HCT116 (cell line): ENCODE data around the gene NEU4. TPM values are rescaled to one million over a fixed set of nuclear protein-coding genes. Genes with fewer than 3 reads are reported as not detected.
"Not testable (repeated sequence)": the region's sequence is repeated elsewhere in the genome, so short reads cannot be mapped to it uniquely, and the experiment has no call there.

Experiments used
- ATAC-seq: fragments of 200-7000 bp; cut with Tn5 transposase; 2 replicates; pipeline ENCODE4 v1.9.1; 2020; ENCODE audit warnings: mild to moderate bottlenecking, moderate library complexity
- BruUV-seq: library from RNA; stranded (reverse); fragments of 400-500 nt; replicated peaks from 2 replicates; lab custom pipeline; 2021; lab: Mats Ljungman, UMichigan
- CTCF ChIA-PET: fragments of 300-600 bp; sonication (Branson Sonifier 250); formaldehyde crosslinking; loops from one replicate; lab custom pipeline; 2021; ENCODE audit warnings: antibody characterized with exemption; lab: Charles Lee
- POLR2A ChIA-PET: fragments of 300-600, 350-600 bp; sonication (Branson Sonifier 250); formaldehyde crosslinking; loops from one replicate; lab custom pipeline; 2021; ENCODE audit warnings: antibody characterized with exemption; lab: Charles Lee
- RAD21 ChIA-PET, 2 experiments: fragments of 300-600 bp; sonication (Branson Sonifier 250); formaldehyde crosslinking; loops; one replicate each; lab custom pipeline; 2023; ENCODE audit warnings: low total read pairs in 2 of 2; ENCODE audit not compliant: uncharacterized antibody in 2 of 2, unreplicated experiment in 2 of 2, low non-redundant PET in 1 of 2; lab: Charles Lee
- DNase-seq: peaks from one replicate; pipeline ENCODE4 v3.0.0-alpha.2; 2010; ENCODE audit warnings: low read depth, low spot score
- H2AFZ ChIP-seq: fragments of 200-600 bp; shearing (Covaris generic), sonication (generic); 2 replicates; pipeline ENCODE4 v1.6.1; 2017; ENCODE audit warnings: low read depth, mixed run types, mixed read lengths, antibody characterized with exemption, low read length; ENCODE audit not compliant: poor library complexity, severe bottlenecking
- H3K27ac ChIP-seq: 2 replicates; pipeline ENCODE4 v1.5.1; 2012; ENCODE audit warnings: low read depth, low read length
- H3K27me3 ChIP-seq: fragments of 200-600 bp; sonication (generic); 2 replicates; pipeline ENCODE4 v1.6.1; 2016; ENCODE audit warnings: mixed run types, low read length, mixed read lengths; ENCODE audit not compliant: insufficient read depth
- H3K36me3 ChIP-seq, 2 experiments: fragments of 200-500 bp in 1 of 2; fragments of 200-600 bp in 1 of 2; sonication (Bioruptor generic) in 1 of 2; sonication (generic) in 1 of 2; 2 replicates each; pipeline versions ENCODE4 v1.5.1 to v1.6.1; 2014 to 2016; ENCODE audit warnings: low read length in 2 of 2, inconsistent platforms in 1 of 2, mixed read lengths in 1 of 2, mixed run types in 1 of 2; ENCODE audit not compliant: insufficient read depth in 2 of 2, control insufficient read depth in 1 of 2
- H3K4me1 ChIP-seq, 2 experiments: fragments of 200-600 bp in 1 of 2; sonication (generic) in 1 of 2; 2 replicates each; pipeline versions ENCODE4 v1.5.1 to v1.6.1; 2012 to 2017; ENCODE audit warnings: low read length in 2 of 2, inconsistent platforms in 1 of 2, mild to moderate bottlenecking in 1 of 2, mixed read lengths in 1 of 2, mixed run types in 1 of 2, moderate library complexity in 1 of 2; ENCODE audit not compliant: insufficient read depth in 2 of 2, control insufficient read depth in 1 of 2
- H3K4me2 ChIP-seq: fragments of 200-600 bp; sonication (generic); 2 replicates; pipeline ENCODE4 v1.6.1; 2017; ENCODE audit warnings: mixed run types, low read length, mixed read lengths
- H3K4me3 ChIP-seq, 2 experiments: fragments of 200-600 bp in 1 of 2; sonication (generic) in 1 of 2; replicated peaks in 1 of 2; 2 replicates each; pipeline ENCODE4 v1.5.1; 2011 to 2016; ENCODE audit warnings: low read length in 2 of 2, control low read depth in 1 of 2, low read depth in 1 of 2, mild to moderate bottlenecking in 1 of 2, mixed read lengths in 1 of 2, mixed run types in 1 of 2
- H3K79me2 ChIP-seq: fragments of 200-600 bp; sonication (generic); 2 replicates; pipeline ENCODE4 v1.6.1; 2017; ENCODE audit warnings: mild to moderate bottlenecking, mixed run types, low read length, moderate library complexity, mixed read lengths; ENCODE audit not compliant: insufficient read depth
- H3K9ac ChIP-seq: fragments of 200-600 bp; sonication (generic); 2 replicates; pipeline ENCODE4 v1.6.1; 2016; ENCODE audit warnings: low read length, mixed read lengths
- H3K9me2 ChIP-seq: fragments of 200-600 bp; sonication (generic), shearing (Covaris generic); 2 replicates; pipeline ENCODE4 v1.6.1; 2017; ENCODE audit warnings: mixed run types, mild to moderate bottlenecking, moderate library complexity; ENCODE audit not compliant: insufficient read depth
- H3K9me3 ChIP-seq, 2 experiments: fragments of 200-500 bp in 1 of 2; fragments of 200-600 bp in 1 of 2; sonication (Bioruptor generic) in 1 of 2; sonication (generic) in 1 of 2; 2 replicates each; pipeline ENCODE4 v1.6.1; 2014 to 2017; ENCODE audit warnings: low read length in 2 of 2, mixed read lengths in 2 of 2, inconsistent platforms in 1 of 2, low read depth in 1 of 2, mild to moderate bottlenecking in 1 of 2, mixed run types in 1 of 2, moderate library complexity in 1 of 2; ENCODE audit not compliant: control insufficient read depth in 1 of 2, insufficient read depth in 1 of 2
- H4K20me1 ChIP-seq: fragments of 200-600 bp; sonication (generic), shearing (Covaris generic); 2 replicates; pipeline ENCODE4 v1.6.1; 2017; ENCODE audit warnings: mixed run types, mild to moderate bottlenecking, moderate library complexity; ENCODE audit not compliant: insufficient read depth
- CBX3 ChIP-seq: IDR thresholded peaks from 2 replicates; pipeline ENCODE4 v1.6.1; 2012; ENCODE audit warnings: low read depth
- CEBPB ChIP-seq: IDR thresholded peaks from 2 replicates; pipeline ENCODE4 v1.6.1; 2012; ENCODE audit warnings: low read depth
- EGR1 ChIP-seq: IDR thresholded peaks from 2 replicates; pipeline ENCODE4 v1.6.1; 2012; ENCODE audit warnings: low read depth
- ELF1 ChIP-seq: IDR thresholded peaks from 2 replicates; pipeline ENCODE4 v1.6.1; 2012; ENCODE audit warnings: low read depth, borderline replicate concordance
- EZH2 ChIP-seq: fragments of 200-600 bp; sonication (generic); IDR thresholded peaks from 2 replicates; pipeline ENCODE4 v1.6.1; 2017; ENCODE audit warnings: antibody characterized with exemption, mixed run types
- POLR2AphosphoS5 ChIP-seq: IDR thresholded peaks from 2 replicates; pipeline ENCODE4 v1.6.1; 2011; ENCODE audit warnings: mild to moderate bottlenecking, low read depth, low read length, moderate library complexity
- SIN3A ChIP-seq: IDR thresholded peaks from 2 replicates; pipeline ENCODE4 v1.6.1; 2012; ENCODE audit warnings: low read depth
- SP1 ChIP-seq: IDR thresholded peaks from 2 replicates; pipeline ENCODE4 v1.6.1; 2012; ENCODE audit warnings: low read depth
- SRF ChIP-seq: IDR thresholded peaks from 2 replicates; pipeline ENCODE4 v1.6.1; 2012; ENCODE audit warnings: low read depth
- YY1 ChIP-seq: IDR thresholded peaks from 2 replicates; pipeline ENCODE4 v1.6.1; 2011; ENCODE audit warnings: low read length, low read depth, moderate library complexity, mild to moderate bottlenecking; ENCODE audit not compliant: insufficient replicate concordance; ENCODE audit errors: extremely low read depth
- ZNF274 ChIP-seq: fragments of 200-500 bp; sonication (Bioruptor generic); IDR thresholded peaks from 2 replicates; pipeline ENCODE4 v1.6.1; 2014; ENCODE audit warnings: mild to moderate bottlenecking, low read depth, low read length, inconsistent platforms
- intact Hi-C: fragments of 100-400 bp; cut with micrococcal nuclease; formaldehyde crosslinking; loops from 2 replicates; pipeline ENCODE4 v1.10.0; 2022
- total RNA-seq: library from RNA; stranded (reverse); gene quantifications from one replicate; pipeline ENCODE4 v1.2.1, GENCODE V29; 2021; ENCODE audit not compliant: unreplicated experiment
- TF ChIP-seq, protein P1 (sequence below): IDR thresholded peaks from 2 replicates; pipeline ENCODE4 v1.6.1; 2011; ENCODE audit warnings: mild to moderate bottlenecking, low read length, moderate library complexity; ENCODE audit not compliant: insufficient replicate concordance; ENCODE audit errors: extremely low read depth
- TF ChIP-seq, protein P2 (sequence below), 3 experiments: fragments of 200-600 bp in 1 of 3; sonication (generic) in 1 of 3; IDR thresholded peaks in 2 of 3; conservative IDR thresholded peaks in 1 of 3; 2 replicates each; pipeline ENCODE4 v1.5.1; 2012 to 2017; ENCODE audit warnings: low read depth in 2 of 3, low read length in 2 of 3, antibody characterized with exemption in 1 of 3, borderline replicate concordance in 1 of 3, control low read depth in 1 of 3, mild to moderate bottlenecking in 1 of 3, mixed read lengths in 1 of 3, mixed run types in 1 of 3, moderate library complexity in 1 of 3; ENCODE audit not compliant: insufficient read depth in 1 of 3

NEU4 gene
- total RNA-seq, 1 experiment from 2014 or later, result 0.34 TPM

DNA sequence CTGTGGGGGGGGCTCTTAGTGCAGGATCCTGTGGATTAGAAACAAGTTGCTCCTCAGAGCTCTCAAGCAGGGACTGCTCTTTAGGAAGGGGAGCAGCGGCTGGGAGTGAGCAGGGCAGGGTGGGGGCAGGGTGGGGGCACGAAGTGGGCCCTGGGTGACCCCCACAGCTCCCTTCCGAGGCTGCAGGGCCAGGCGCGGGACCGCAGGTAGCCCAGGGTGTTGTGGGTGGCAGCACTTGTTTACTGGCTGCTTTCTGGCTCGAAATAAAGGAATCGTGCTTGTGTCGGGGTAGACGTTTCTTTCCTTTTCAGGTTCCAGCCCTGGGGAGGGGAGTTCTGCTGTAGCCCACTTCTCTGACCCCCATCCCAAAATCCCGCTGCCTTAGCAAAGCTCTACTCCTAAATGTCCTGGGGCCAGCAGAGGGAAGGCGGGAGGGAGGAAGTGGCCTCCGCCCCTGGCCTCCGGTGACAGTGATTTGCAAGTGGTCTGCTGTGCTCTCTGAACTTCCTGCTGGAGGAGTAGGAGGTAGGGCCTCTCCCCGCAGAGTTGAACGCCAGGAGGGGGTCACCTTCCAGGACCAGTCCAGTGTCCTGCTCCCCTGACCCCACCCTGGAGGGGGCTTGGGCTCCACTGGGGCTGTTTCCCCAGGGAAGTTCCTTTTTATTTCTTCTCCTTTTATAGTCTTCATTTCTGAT, 8.3 kb downstream of the NEU4 start (continued):
- TF ChIP-seq, protein P1, sequence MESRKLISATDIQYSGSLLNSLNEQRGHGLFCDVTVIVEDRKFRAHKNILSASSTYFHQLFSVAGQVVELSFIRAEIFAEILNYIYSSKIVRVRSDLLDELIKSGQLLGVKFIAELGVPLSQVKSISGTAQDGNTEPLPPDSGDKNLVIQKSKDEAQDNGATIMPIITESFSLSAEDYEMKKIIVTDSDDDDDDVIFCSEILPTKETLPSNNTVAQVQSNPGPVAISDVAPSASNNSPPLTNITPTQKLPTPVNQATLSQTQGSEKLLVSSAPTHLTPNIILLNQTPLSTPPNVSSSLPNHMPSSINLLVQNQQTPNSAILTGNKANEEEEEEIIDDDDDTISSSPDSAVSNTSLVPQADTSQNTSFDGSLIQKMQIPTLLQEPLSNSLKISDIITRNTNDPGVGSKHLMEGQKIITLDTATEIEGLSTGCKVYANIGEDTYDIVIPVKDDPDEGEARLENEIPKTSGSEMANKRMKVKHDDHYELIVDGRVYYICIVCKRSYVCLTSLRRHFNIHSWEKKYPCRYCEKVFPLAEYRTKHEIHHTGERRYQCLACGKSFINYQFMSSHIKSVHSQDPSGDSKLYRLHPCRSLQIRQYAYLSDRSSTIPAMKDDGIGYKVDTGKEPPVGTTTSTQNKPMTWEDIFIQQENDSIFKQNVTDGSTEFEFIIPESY, result no peak

DNA sequence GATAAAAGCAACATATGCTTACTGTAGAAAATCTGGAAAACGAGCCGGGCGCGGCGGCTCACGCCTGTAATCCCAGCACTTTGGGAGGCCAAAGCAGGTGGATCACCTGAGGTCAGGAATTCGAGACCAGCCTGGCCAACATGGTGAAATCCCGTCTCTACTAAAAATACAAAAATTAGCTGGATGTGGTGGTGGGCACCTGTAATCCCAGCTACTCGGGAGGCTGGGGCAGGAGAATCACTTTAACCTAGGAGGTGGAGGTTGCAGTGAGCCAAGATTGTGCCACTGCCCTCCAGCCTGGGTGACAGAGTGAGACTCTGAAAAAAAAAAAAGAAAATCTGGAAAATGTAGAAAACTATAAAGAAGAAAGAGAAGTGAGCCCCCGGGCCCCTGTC, 8.8 kb downstream of the NEU4 start:
- DNase-seq, H3K79me2 ChIP-seq, intact Hi-C loops, H4K20me1 ChIP-seq, ATAC-seq, H3K9ac ChIP-seq, H2AFZ ChIP-seq, H3K27ac ChIP-seq, H3K4me3 ChIP-seq, BruUV-seq, H3K27me3 ChIP-seq, H3K4me1 ChIP-seq, H3K4me2 ChIP-seq, POLR2A ChIA-PET, CTCF ChIA-PET, H3K9me2 ChIP-seq, H3K36me3 ChIP-seq, RAD21 ChIA-PET, H3K9me3 ChIP-seq: not testable (repeated sequence)

DNA sequence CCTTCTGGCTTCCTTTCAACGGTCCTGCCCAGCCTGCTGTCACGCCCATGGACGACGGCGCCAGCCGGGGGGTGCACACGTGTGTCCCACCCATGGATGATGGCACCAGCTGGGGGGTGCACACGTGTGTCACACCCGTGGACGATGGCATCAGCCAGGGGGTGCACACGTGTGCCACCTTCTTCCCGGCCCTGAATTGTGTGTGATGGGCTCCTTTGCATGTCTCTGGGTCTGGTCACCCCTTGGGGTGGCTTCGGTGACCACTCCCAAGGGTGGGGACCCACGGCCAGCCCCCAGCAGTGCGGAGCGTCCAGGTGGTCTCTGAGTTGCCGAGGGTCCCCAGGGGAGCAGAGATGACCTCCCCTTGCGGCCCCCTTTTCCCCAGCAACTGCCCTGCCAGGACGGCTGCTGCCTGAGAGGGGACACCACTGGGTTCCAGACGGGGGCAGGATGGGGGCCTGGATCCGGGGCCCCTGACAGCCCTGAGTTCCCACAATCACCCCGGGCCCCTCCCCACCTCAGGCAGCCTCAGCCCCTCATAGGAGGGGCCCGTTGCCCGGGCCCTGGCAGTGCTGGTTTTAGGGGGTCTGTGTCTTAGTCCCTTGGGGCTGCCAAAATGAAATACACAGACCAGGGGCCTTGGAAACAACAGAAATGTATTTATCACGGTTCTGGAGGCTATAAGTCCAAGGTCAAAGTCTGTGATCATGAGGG, 9.4 kb downstream of the NEU4 start:
- no peaks in the 10 kb centered on the region for H3K9me3 ChIP-seq
- intact Hi-C loops, result no loop called here
- no peak overlapping the region for H3K27ac ChIP-seq
- H3K4me1 ChIP-seq, result no peaks in the 10 kb centered on the region
- no peaks in the 10 kb centered on the region for H4K20me1 ChIP-seq
- H3K36me3 ChIP-seq, result no peaks in the 10 kb centered on the region
- ChIA-PET RAD21 (no interaction called here), CTCF (no interaction called here), POLR2A (no interaction called here)
- H3K79me2 ChIP-seq, result no peaks in the 10 kb centered on the region
- no peaks in the 10 kb centered on the region for H3K27me3 ChIP-seq
- no peaks in the 10 kb centered on the region for H3K9me2 ChIP-seq
- DNase-seq, result no peak
- H2AFZ ChIP-seq, result no peak overlapping the region
- no TSS peak for BruUV-seq
- no peak overlapping the region for H3K4me2 ChIP-seq
- no peak overlapping the region for H3K9ac ChIP-seq
- ATAC-seq, result no peak
- H3K4me3 ChIP-seq, result no peak overlapping the region
- no peak for TF ChIP-seq SP1
- TF ChIP-seq POLR2AphosphoS5, result no peak
- no peak for TF ChIP-seq SIN3A
- TF ChIP-seq CEBPB, result no peak
- TF ChIP-seq, protein P2, sequence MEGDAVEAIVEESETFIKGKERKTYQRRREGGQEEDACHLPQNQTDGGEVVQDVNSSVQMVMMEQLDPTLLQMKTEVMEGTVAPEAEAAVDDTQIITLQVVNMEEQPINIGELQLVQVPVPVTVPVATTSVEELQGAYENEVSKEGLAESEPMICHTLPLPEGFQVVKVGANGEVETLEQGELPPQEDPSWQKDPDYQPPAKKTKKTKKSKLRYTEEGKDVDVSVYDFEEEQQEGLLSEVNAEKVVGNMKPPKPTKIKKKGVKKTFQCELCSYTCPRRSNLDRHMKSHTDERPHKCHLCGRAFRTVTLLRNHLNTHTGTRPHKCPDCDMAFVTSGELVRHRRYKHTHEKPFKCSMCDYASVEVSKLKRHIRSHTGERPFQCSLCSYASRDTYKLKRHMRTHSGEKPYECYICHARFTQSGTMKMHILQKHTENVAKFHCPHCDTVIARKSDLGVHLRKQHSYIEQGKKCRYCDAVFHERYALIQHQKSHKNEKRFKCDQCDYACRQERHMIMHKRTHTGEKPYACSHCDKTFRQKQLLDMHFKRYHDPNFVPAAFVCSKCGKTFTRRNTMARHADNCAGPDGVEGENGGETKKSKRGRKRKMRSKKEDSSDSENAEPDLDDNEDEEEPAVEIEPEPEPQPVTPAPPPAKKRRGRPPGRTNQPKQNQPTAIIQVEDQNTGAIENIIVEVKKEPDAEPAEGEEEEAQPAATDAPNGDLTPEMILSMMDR (IDR thresholded peaks at IDR 0.05 in 2 of 3, conservative IDR thresholded peaks at IDR 0.05 in 1 of 3; ENCODE audit: borderline replicate concordance in 1 of 3, insufficient read depth in 1 of 3, low read depth in 2 of 3, low read length in 2 of 3), result no peak
- TF ChIP-seq ZNF274, result no peak
- no peak for TF ChIP-seq YY1
- no peak for TF ChIP-seq CBX3
- TF ChIP-seq EGR1, result no peak
- no peak for TF ChIP-seq SRF
- TF ChIP-seq ELF1, result no peak
- TF ChIP-seq EZH2, result no peak
